ENCODE measurements around the gene CFDP1. TPM values are rescaled to one million over a fixed set of nuclear protein-coding genes. Genes with fewer than 3 reads are reported as not detected.

Gene CFDP1
- total RNA-seq, 2 experiments from 2014 or later, result 38.9 to 41.6 TPM

GRCh38 chr16:75311383-75311938 is 121.8 kb downstream of the CFDP1 start:
- ATAC-seq (no peak), DNase-seq (no peak)
- Mint-ChIP-seq H3K27ac (no peak overlapping the region), H3K4me3 (no peak overlapping the region), H3K27me3 (ENCODE audit: low read depth) (peaks cover 10% of the 10 kb centered on the region), H3K9me3 (ENCODE audit: insufficient read depth) (no peaks in the 10 kb centered on the region), H3K4me1 (ENCODE audit: low read depth) (peaks cover 8% of the 10 kb centered on the region), H3K36me3 (ENCODE audit: low read depth) (no peaks in the 10 kb centered on the region)
- CTCF ChIA-PET, result interaction anchor here (1.0 to 1.9 kb wide), 3 partner anchors 12 to 112 kb away, joined by 3 to 4 read pairs (median 4); no protein-coding TSS in a partner anchor
- POLR2A ChIA-PET, result no interaction called here

DNA sequence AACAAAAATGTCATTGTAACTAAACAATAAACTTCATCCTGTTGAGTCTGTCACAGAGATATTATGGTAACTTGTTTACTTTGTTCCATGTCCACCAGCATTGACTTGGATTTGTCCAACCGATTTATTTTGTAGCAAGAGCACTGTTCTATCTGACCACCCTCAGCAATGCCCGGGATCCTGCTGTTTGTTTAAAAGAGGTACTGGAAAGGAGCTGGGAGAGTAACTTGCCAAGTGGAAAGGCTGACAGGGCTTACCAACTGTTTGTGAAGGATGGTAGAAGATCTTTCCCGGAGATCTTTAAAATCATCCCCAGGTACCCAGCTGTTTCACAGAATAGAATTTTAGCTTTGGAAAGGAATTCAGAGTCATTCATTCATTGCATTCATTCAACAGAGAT is 122.8 kb downstream of the CFDP1 start:
- POLR2A ChIA-PET, result no interaction called here
- CTCF ChIA-PET, result interaction anchor here (1.3 kb wide), 1 partner anchor 77 kb away, joined by 4 read pairs; no protein-coding TSS in a partner anchor
- no peak for DNase-seq
- no peak for ATAC-seq
- Mint-ChIP-seq H3K27me3 (ENCODE audit: low read depth) (peaks cover 10% of the 10 kb centered on the region), H3K9me3 (ENCODE audit: insufficient read depth) (no peaks in the 10 kb centered on the region), H3K4me3 (no peak overlapping the region), H3K27ac (no peak overlapping the region), H3K4me1 (ENCODE audit: low read depth) (peaks cover 13% of the 10 kb centered on the region), H3K36me3 (ENCODE audit: low read depth) (no peaks in the 10 kb centered on the region)

DNA sequence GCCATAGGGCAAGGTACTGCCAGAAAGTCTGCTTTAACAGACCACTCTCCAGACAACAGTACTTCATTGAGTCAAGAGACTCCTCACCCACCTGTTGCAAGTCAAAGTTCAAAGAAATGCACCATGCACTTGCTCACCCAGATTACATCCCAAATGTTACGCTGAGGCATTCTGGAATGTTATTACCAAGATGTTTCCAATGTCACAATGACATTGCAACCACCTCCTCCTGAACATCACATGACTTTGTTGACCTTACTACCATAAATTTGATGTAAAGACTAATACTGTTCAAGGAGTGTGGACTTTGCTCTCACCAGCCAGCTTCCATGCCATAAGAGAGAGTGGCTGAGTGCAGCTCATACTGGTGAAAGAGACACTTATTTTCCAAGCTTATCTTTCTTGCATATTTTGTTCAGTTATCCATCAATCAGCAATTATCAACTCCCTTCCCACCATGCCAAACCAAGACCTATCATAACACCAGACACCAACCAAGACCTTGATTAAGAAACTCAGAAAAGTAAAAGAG is 123.3 kb downstream of the CFDP1 start:
- no peak for ATAC-seq
- DNase-seq, result no peak
- Mint-ChIP-seq H3K27ac (no peak overlapping the region), H3K4me3 (no peak overlapping the region), H3K9me3 (ENCODE audit: insufficient read depth) (no peaks in the 10 kb centered on the region), H3K4me1 (ENCODE audit: low read depth) (peaks cover 18% of the 10 kb centered on the region), H3K27me3 (ENCODE audit: low read depth) (peaks cover 10% of the 10 kb centered on the region), H3K36me3 (ENCODE audit: low read depth) (peaks cover 3% of the 10 kb centered on the region)
- POLR2A ChIA-PET, result no interaction called here
- CTCF ChIA-PET, result interaction anchor here (1.3 kb wide), 1 partner anchor 76 kb away, joined by 4 read pairs; no protein-coding TSS in a partner anchor

GRCh38 chr16:75309156-75309555 is 124.1 kb downstream of the CFDP1 start:
- POLR2A ChIA-PET, result interaction anchor here (0.6 kb wide), 1 partner anchor 13 kb away, joined by 3 read pairs; no protein-coding TSS in a partner anchor
- peaks cover 10% of the 10 kb centered on the region for H3K27me3 Mint-ChIP-seq (ENCODE audit: low read depth)
- peaks cover 21% of the 10 kb centered on the region for H3K4me1 Mint-ChIP-seq (ENCODE audit: low read depth)
- CTCF ChIA-PET, result no interaction called here
- DNase-seq (no peak), ATAC-seq (no peak)
- H3K27ac Mint-ChIP-seq, result no peak overlapping the region
- no peaks in the 10 kb centered on the region for H3K9me3 Mint-ChIP-seq (ENCODE audit: insufficient read depth)
- H3K4me3 Mint-ChIP-seq, result no peak overlapping the region
- peaks cover 11% of the 10 kb centered on the region for H3K36me3 Mint-ChIP-seq (ENCODE audit: low read depth)

DNA sequence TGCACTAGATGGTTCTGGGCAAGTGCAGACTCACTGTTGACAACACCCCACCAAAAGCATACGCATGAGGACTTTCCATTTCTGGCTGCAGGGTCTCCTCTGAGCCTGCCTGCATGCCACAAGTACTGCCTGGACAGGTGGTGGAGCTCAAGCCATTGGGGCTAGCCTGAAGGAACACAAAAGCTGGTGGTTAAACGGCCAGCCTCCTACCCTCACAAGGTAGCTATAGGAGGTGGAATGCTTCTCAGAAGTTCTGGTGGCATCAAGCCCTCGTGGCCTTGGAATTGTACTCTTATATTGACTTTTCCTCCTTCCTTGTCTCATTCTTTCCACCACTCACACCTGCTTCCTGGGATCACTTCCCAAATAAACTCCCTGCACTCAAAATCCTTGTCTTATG is 125.3 kb downstream of the CFDP1 start:
- ChIA-PET POLR2A (no interaction called here), CTCF (no interaction called here)
- peaks cover 17% of the 10 kb centered on the region for H3K36me3 Mint-ChIP-seq (ENCODE audit: low read depth)
- H3K4me1 Mint-ChIP-seq (ENCODE audit: low read depth), result peaks cover 21% of the 10 kb centered on the region
- ATAC-seq (no peak), DNase-seq (no peak)
- H3K27me3 Mint-ChIP-seq (ENCODE audit: low read depth), result peaks cover 10% of the 10 kb centered on the region
- H3K9me3 Mint-ChIP-seq (ENCODE audit: insufficient read depth), result no peaks in the 10 kb centered on the region
- no peak overlapping the region for H3K27ac Mint-ChIP-seq
- no peak overlapping the region for H3K4me3 Mint-ChIP-seq

DNA sequence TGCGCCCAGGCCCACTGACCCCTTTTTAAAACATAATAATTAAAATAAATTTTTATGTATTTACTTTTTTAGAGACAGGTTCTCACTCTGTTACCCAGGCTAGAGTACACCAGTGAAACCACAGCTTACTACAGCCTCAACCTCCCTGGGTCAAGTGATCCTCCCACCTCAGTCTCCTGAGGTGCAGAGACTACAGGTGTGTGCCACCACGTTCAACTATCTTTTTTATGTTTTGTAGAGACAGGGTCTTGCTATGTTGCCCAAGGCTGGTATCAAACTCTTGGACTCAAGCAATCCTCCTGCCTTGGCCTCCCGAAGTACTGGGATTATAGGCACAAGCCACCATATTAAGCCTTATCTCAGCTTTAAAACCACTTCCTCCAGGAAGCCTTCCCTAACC is 125.8 kb downstream of the CFDP1 start:
- Mint-ChIP-seq H3K4me1 (ENCODE audit: low read depth) (peaks cover 21% of the 10 kb centered on the region), H3K9me3 (ENCODE audit: insufficient read depth) (no peaks in the 10 kb centered on the region), H3K36me3 (ENCODE audit: low read depth) (peaks cover 17% of the 10 kb centered on the region), H3K4me3 (no peak overlapping the region), H3K27ac (no peak overlapping the region), H3K27me3 (ENCODE audit: low read depth) (peaks cover 10% of the 10 kb centered on the region)
- ATAC-seq, result no peak
- ChIA-PET CTCF (no interaction called here), POLR2A (interaction anchor here (1.0 kb wide), 1 partner anchor 316 kb away, joined by 3 read pairs; the partner anchor contains the start of gene ADAT1)
- DNase-seq, result no peak

DNA sequence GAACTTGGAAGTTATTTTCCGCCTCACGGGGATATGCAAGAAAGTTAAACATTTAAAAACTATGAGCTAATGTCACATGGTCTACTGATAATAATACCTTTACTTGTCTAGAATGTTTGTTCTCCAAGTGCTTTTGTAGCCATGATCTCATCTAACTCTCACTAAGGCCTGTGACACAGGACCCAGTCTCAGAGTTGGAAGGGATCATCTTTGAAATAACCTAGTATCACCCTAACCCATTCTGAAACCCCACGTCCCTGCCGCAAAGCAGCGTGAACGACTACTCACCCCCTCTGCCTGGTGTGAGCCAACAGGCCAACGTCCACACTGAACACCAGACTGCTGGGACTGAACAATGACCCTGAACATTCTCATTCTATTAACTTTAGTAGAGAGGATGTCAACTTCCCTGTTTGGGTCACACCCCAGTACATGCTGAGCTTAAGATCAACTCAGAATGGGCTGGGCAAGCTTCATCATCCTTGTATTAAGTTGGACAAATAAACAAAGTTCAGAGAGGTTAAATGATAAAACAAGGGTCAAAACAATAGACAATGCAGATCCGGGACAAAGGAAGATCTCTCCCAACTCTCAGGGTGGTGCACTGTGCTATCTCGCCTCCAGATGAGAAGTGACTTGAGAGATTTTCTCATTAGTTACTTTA is 127.1 kb downstream of the CFDP1 start:
- H3K4me1 Mint-ChIP-seq (ENCODE audit: low read depth), result peaks cover 21% of the 10 kb centered on the region
- ChIA-PET CTCF (interaction anchor here (1.1 to 1.6 kb wide), 2 partner anchors 53 to 72 kb away, joined by 3 to 4 read pairs; no protein-coding TSS in a partner anchor), POLR2A (interaction anchor here (1.0 kb wide), 1 partner anchor 317 kb away, joined by 3 read pairs; the partner anchor contains the start of gene ADAT1)
- peaks cover 25% of the 10 kb centered on the region for H3K36me3 Mint-ChIP-seq (ENCODE audit: low read depth)
- no peak overlapping the region for H3K27ac Mint-ChIP-seq
- peaks cover 7% of the 10 kb centered on the region for H3K27me3 Mint-ChIP-seq (ENCODE audit: low read depth)
- ATAC-seq, result no peak
- DNase-seq, result no peak
- H3K9me3 Mint-ChIP-seq (ENCODE audit: insufficient read depth), result no peaks in the 10 kb centered on the region
- no peak overlapping the region for H3K4me3 Mint-ChIP-seq

GRCh38 chr16:75305364-75306098 is 127.8 kb downstream of the CFDP1 start:
- DNase-seq (peak; percentile 44), ATAC-seq (peak; percentile 71)
- Mint-ChIP-seq H3K9me3 (ENCODE audit: insufficient read depth) (no peaks in the 10 kb centered on the region), H3K4me3 (no peak overlapping the region), H3K27ac (no peak overlapping the region), H3K36me3 (ENCODE audit: low read depth) (peaks cover 31% of the 10 kb centered on the region), H3K4me1 (ENCODE audit: low read depth) (peaks cover 21% of the 10 kb centered on the region), H3K27me3 (ENCODE audit: low read depth) (peaks cover 7% of the 10 kb centered on the region)
- ChIA-PET POLR2A (no interaction called here), CTCF (interaction anchor here (0.9 to 1.6 kb wide), 4 partner anchors 53 to 87 kb away, joined by 3 to 4 read pairs (median 4); no protein-coding TSS in a partner anchor)

- Mint-ChIP-seq H3K4me3 (no peak overlapping the region), H3K27ac (no peak overlapping the region), H3K9me3 (ENCODE audit: insufficient read depth) (no peaks in the 10 kb centered on the region), H3K4me1 (ENCODE audit: low read depth) (peaks cover 21% of the 10 kb centered on the region), H3K27me3 (ENCODE audit: low read depth) (peaks cover 5% of the 10 kb centered on the region), H3K36me3 (ENCODE audit: low read depth) (peaks cover 38% of the 10 kb centered on the region)
- ChIA-PET POLR2A (no interaction called here), CTCF (interaction anchor here (0.9 to 1.6 kb wide), 3 partner anchors 54 to 87 kb away, joined by 3 to 4 read pairs (median 4); no protein-coding TSS in a partner anchor)
- ATAC-seq (no peak), DNase-seq (no peak)
Measured at GRCh38 chr16:75304521-75305363, 128.6 kb downstream of the CFDP1 start.

GRCh38 chr16:75301804-75302203 is 131.5 kb downstream of the CFDP1 start:
- CTCF ChIA-PET, result no interaction called here
- POLR2A ChIA-PET, result no interaction called here
- no peak overlapping the region for H3K27ac Mint-ChIP-seq
- ATAC-seq (no peak), DNase-seq (no peak)
- H3K4me3 Mint-ChIP-seq, result no peak overlapping the region
- H3K36me3 Mint-ChIP-seq (ENCODE audit: low read depth), result peaks cover 40% of the 10 kb centered on the region
- H3K4me1 Mint-ChIP-seq (ENCODE audit: low read depth), result peaks cover 14% of the 10 kb centered on the region
- peaks cover 2% of the 10 kb centered on the region for H3K27me3 Mint-ChIP-seq (ENCODE audit: low read depth)
- H3K9me3 Mint-ChIP-seq (ENCODE audit: insufficient read depth), result no peaks in the 10 kb centered on the region

- H3K36me3 Mint-ChIP-seq (ENCODE audit: low read depth), result peaks cover 27% of the 10 kb centered on the region
Measured at GRCh38 chr16:75298267-75298666, 135.0 kb downstream of the CFDP1 start.

More at GRCh38 chr16:75298267-75298666, 135.0 kb downstream of the CFDP1 start:
- H3K4me1 Mint-ChIP-seq (ENCODE audit: low read depth), result no peaks in the 10 kb centered on the region
- ChIA-PET CTCF (interaction anchor here (1.7 kb wide), 1 partner anchor 14 kb away, joined by 4 read pairs; no protein-coding TSS in a partner anchor), POLR2A (no interaction called here)
- no peak overlapping the region for H3K27ac Mint-ChIP-seq
- ATAC-seq, result no peak
- no peak for DNase-seq
- peaks cover 10% of the 10 kb centered on the region for H3K27me3 Mint-ChIP-seq (ENCODE audit: low read depth)
- H3K4me3 Mint-ChIP-seq, result no peak overlapping the region
- no peaks in the 10 kb centered on the region for H3K9me3 Mint-ChIP-seq (ENCODE audit: insufficient read depth)

All from activated CD8-positive, alpha-beta T cell treated with anti-CD3 and anti-CD28 coated beads, Interleukin-2, amount 10 ng/mL, durations not matched to agents 7 days and 5 days (primary cell).